RWPE2 (cell line): ENCODE data around the gene PCSK6.

Experiments used
- ATAC-seq: fragments of 200-7000 bp; cut with Tn5 transposase; 3 replicates; pipeline ENCODE4 v1.9.1; 2021; ENCODE audit warnings: low read depth
- DNase-seq: peaks from one replicate; pipeline ENCODE4 v3.0.0-alpha.2; 2020; ENCODE audit warnings: low spot score
- H3K27ac ChIP-seq: fragments of 450-650 bp; 2 replicates; pipeline ENCODE4 v1.5.1; 2017; ENCODE audit warnings: mild to moderate bottlenecking; ENCODE audit not compliant: poor library complexity, severe bottlenecking
- H3K27me3 ChIP-seq: fragments of 250-450 bp; sonication (Bioruptor Pico); 2 replicates; pipeline ENCODE4 v1.5.1; 2021; ENCODE audit warnings: mild to moderate bottlenecking, moderate library complexity; ENCODE audit not compliant: insufficient read depth, poor library complexity, severe bottlenecking
- H3K36me3 ChIP-seq: fragments of 250-450 bp; sonication (Bioruptor Pico); 2 replicates; pipeline ENCODE4 v1.5.1; 2020; ENCODE audit warnings: low read depth, mild to moderate bottlenecking, moderate library complexity
- H3K4me1 ChIP-seq: fragments of 250-450 bp; sonication (Bioruptor Pico); 2 replicates; pipeline ENCODE4 v1.5.1; 2021; ENCODE audit warnings: mild to moderate bottlenecking, moderate library complexity; ENCODE audit not compliant: insufficient read depth, poor library complexity, severe bottlenecking
- H3K4me3 ChIP-seq: fragments of 250-450 bp; sonication (Bioruptor Pico); 2 replicates; pipeline ENCODE4 v1.5.1; 2021; ENCODE audit warnings: mild to moderate bottlenecking, moderate library complexity; ENCODE audit not compliant: severe bottlenecking
- H3K9me3 ChIP-seq: fragments of 250-450 bp; sonication (Bioruptor Pico); 2 replicates; pipeline ENCODE4 v1.5.1; 2021; ENCODE audit warnings: mild to moderate bottlenecking, moderate library complexity; ENCODE audit not compliant: severe bottlenecking
- TF ChIP-seq, protein P1 (sequence below): fragments of 450-650 bp; IDR thresholded peaks from one replicate; pipeline ENCODE4 v1.5.1; 2017; ENCODE audit warnings: mild to moderate bottlenecking, moderate library complexity; ENCODE audit not compliant: poor library complexity, severe bottlenecking

The PCSK6 gene

DNA sequence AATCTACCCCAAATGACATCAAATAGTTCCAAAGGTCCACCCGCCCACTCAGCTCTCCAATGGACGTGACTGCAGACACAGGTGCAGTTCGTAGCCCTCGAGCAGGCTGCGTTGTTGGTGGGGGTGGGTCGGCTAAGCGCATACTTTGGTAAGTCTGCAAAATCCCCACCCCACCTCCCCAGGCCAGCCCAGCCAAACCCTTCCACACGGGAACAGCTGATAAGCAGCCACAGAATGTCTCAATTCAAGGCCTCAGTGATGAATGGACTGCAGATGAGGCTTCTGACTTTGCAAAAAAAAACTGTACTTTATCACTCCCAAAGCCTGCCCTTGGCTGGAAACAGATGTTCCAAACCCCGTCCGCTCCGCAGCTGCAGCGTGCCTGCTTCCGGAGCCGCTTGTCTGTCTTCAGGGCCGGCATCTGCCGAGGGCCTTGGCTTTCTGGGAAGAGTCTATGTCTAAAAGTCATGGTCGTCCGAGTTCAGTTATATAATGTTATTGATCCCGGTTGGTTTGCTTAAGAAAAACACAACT is 38.2 kb downstream of the PCSK6 start:
- no peak overlapping the region for H3K4me3 ChIP-seq
- H3K4me1 ChIP-seq: peaks cover 5% of the 10 kb centered on the region
- H3K36me3 ChIP-seq: no peaks in the 10 kb centered on the region
- no peak overlapping the region for H3K27ac ChIP-seq
- ATAC-seq (no peak), DNase-seq (peak; percentile 69)
- TF ChIP-seq, protein P1, sequence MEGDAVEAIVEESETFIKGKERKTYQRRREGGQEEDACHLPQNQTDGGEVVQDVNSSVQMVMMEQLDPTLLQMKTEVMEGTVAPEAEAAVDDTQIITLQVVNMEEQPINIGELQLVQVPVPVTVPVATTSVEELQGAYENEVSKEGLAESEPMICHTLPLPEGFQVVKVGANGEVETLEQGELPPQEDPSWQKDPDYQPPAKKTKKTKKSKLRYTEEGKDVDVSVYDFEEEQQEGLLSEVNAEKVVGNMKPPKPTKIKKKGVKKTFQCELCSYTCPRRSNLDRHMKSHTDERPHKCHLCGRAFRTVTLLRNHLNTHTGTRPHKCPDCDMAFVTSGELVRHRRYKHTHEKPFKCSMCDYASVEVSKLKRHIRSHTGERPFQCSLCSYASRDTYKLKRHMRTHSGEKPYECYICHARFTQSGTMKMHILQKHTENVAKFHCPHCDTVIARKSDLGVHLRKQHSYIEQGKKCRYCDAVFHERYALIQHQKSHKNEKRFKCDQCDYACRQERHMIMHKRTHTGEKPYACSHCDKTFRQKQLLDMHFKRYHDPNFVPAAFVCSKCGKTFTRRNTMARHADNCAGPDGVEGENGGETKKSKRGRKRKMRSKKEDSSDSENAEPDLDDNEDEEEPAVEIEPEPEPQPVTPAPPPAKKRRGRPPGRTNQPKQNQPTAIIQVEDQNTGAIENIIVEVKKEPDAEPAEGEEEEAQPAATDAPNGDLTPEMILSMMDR: no peak
- no peaks in the 10 kb centered on the region for H3K27me3 ChIP-seq
- H3K9me3 ChIP-seq: no peaks in the 10 kb centered on the region

- no peak for ATAC-seq
Observed at GRCh38 chr15:101450403-101451265, 38.9 kb downstream of the PCSK6 start.

GRCh38 chr15:101449471-101450402 is 39.8 kb downstream of the PCSK6 start:
- no peaks in the 10 kb centered on the region for H3K27me3 ChIP-seq
- TF ChIP-seq, protein P1: no peak

More at GRCh38 chr15:101450403-101451265, 38.9 kb downstream of the PCSK6 start:
- H3K36me3 ChIP-seq: no peaks in the 10 kb centered on the region
- peaks cover 12% of the 10 kb centered on the region for H3K4me1 ChIP-seq
- peak; percentile 63 for DNase-seq
- no peak overlapping the region for H3K4me3 ChIP-seq
- H3K9me3 ChIP-seq: no peaks in the 10 kb centered on the region
- H3K27me3 ChIP-seq: no peaks in the 10 kb centered on the region
- TF ChIP-seq, protein P1: no peak
- no peak overlapping the region for H3K27ac ChIP-seq

DNA sequence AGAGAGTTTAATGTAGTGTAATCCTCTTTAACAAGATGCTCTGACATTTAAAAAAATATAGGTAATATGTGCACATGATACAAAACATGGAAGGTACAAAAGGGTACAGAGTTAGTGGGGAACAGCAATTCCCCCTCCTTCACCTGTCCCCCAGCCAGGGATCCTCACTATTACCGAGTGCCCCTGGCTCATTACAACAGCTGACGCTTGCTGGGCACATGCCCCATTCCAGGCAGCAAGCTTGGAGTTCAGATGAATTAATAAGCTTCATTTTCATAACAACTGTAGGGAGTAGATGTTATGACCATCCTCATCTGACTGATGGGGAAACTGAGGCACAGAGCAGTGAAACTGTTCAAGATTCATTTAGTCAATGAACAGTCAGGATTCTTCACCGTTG is 41.2 kb downstream of the PCSK6 start:
- Histone ChIP-seq H3K4me1 (peaks cover 17% of the 10 kb centered on the region), H3K9me3 (no peaks in the 10 kb centered on the region), H3K27me3 (no peaks in the 10 kb centered on the region), H3K36me3 (no peaks in the 10 kb centered on the region), H3K27ac (no peak overlapping the region), H3K4me3 (no peak overlapping the region)
- ATAC-seq: no peak
- DNase-seq: peak; percentile 29
- TF ChIP-seq, protein P1: no peak

More at GRCh38 chr15:101449471-101450402, 39.8 kb downstream of the PCSK6 start:
- ATAC-seq (no peak), DNase-seq (peak; percentile 64)
- Histone ChIP-seq H3K36me3 (no peaks in the 10 kb centered on the region), H3K9me3 (no peaks in the 10 kb centered on the region), H3K4me1 (peaks cover 17% of the 10 kb centered on the region), H3K4me3 (no peak overlapping the region), H3K27ac (no peak overlapping the region)
